SHP77 (cell line): Measurements from ENCODE around the gene PTPRE.

Experiments used
- DNase-seq, 2 experiments: peaks; one replicate each; lab custom pipeline; 2025; lab: John Stamatoyannopoulos, UW

PTPRE gene

DNA sequence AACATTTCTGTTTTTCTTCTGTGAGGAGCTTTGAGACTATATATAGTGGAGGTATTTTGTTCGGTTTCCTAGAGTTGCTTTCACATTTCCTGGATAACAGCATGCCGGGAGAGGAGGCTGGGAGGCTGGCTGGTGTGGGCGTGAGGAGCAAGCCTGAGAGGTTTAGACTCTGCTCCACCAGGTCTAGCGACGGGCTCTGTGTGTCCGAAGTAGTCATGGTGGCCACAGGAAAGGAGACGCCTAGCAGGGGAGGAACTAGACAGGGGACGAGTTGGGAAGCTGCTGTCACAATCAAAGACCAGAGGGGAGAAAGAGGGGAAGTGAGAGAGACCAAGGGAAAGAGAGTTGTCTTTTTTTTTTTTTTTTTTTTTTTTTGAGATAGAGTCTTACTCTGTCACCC, 19.6 kb downstream of the PTPRE start:
- no peak for DNase-seq

DNA sequence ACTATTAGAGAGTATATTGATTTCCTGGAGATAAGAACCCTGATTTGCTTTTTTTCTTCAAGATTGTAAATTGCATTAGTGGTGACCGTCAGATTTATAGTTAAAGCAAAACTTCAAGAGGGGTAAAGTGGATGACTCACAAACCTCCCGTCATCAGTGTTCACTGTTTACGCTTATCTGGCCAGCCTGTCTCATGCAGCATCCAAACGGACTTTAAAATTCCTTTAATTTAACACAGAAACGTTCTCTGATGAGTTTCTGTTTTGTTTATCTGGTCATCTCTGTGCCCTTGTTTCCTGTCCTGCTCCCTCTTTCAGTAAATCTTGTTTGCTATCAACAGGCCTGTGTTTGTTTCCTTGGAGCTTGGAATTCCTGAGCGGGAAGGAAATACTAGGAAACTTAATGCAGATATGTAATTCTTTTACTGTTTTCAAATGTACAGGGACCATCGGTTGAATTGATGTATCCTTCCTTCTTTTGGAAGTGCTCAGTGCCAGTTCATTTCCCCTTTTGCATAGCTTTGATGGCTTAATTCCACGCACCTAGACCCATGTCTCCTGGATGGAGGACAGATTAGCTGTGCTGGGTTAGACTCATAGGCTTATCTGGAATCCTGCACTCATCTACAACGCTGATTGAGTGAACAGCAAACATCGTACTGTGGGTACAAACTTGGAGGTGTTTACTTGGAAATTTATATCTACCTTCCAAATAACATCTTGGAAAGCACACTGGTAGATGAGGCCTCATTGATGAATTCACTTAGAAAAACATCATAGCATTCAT, 21.3 kb downstream of the PTPRE start:
- DNase-seq, result no peak

- no peak for DNase-seq
These were observed 25.8 kb downstream of the PTPRE start for GRCh38 chr10:127932521-127933270.

DNA sequence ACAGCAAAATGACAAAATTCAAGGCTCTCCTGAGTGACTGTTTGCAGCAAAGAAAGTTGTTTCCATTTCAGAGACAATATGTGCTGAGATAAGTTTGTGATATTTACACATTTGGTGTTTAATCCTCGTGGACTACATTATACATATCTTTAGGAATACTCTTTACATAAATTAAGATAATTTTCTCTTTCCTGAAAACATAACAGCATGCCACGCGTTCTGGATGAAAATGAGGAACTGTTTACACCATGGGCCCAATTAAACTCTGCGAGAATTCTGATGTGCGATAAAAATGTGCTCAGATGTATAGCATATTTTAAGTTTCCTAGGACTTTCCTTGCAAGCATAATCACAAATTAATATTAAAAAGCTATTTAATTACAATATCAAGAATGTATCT, 26.4 kb downstream of the PTPRE start:
- no peak for DNase-seq

DNA sequence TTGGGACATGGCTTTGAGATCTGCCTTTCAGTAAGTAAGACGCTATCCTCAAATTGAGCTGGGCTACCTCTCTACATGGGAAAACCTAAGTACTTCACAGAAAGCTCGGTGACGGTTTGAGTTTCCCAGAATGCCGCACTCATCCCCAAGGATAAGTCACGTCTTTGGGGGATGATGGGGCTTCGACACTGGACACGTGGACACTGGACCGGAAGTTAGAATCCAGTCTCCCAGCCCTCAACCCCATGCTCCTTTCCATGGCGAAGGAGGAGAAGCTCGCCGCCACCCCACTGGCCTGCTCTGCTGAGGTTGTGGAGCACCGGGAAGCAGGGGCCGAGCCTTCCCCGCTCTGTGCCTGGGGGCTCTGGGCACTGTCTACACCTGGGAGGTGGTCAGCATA, 27.5 kb downstream of the PTPRE start:
- no peak for DNase-seq

- DNase-seq, result no peak
These were observed 28.2 kb downstream of the PTPRE start for GRCh38 chr10:127935071-127935561.

GRCh38 chr10:127937069-127937468, 30.2 kb downstream of the PTPRE start:
- DNase-seq, result no peak

- no peak for DNase-seq
These were observed 31.1 kb downstream of the PTPRE start for GRCh38 chr10:127937915-127938463.

- no peak for DNase-seq
These were observed 33.0 kb downstream of the PTPRE start for GRCh38 chr10:127939786-127940330.

DNA sequence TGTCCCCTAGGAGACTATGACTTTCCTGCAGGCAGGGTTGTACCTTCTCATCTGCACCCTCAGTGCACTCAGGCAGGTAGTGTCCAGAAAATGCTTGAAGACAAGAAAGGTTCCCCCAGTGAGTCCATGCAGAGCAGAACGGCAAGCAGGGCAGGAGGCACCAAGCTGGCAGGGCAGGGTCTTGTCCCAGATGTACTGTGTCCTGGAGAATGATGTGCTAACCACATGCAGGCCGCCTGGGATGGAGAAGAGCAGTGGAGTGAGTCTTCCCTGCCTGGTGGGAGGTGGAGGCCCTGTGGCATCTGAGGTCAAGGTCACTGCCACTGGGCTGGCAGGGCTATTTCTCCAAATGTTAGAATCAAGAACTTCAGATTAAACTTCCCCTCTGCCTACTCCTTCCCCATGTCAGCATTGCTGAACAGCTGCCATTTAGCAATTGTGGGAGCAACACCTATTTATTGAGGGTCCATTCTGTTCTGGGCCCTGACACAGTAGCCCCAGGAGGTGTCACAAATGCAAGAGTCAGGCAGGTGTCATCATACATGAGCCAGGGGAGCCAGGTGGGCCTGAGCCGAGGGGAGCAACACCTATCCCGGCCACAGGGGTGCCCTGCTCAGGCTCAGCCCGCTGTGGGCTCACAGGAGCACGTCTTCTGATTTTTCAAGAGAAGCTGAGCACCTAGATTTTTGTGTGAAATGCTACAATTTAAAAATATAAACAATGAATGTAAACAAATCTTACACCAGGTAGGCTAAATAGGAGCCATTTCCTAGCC, 34.1 kb downstream of the PTPRE start:
- DNase-seq, result no peak

GRCh38 chr10:127942811-127943210, 35.9 kb downstream of the PTPRE start:
- no peak for DNase-seq

GRCh38 chr10:127943336-127943910, 36.5 kb downstream of the PTPRE start:
- DNase-seq, result no peak

DNA sequence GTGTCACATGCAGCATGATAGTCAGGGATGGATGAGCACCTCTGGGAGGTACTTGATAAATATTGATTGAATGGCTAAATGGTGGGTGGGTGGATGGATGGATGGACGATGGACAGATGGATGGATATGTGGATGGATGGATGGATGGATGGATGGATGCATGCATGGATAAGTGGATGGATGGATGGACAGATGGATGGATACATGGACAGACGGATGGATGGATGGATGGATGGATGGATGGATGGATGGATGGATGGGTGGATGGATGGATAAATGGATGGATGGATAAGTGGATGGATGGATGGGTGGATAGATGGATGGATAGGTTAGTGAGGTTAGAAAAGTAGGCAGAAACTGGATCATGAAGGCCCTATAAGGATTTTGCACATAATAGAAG, 37.4 kb downstream of the PTPRE start:
- DNase-seq, result no peak

- DNase-seq, result no peak
These were observed 38.4 kb downstream of the PTPRE start for GRCh38 chr10:127945341-127945758.

GRCh38 chr10:127945948-127946711, 39.2 kb downstream of the PTPRE start:
- no peak for DNase-seq

GRCh38 chr10:127947211-127947610, 40.3 kb downstream of the PTPRE start:
- no peak for DNase-seq

DNA sequence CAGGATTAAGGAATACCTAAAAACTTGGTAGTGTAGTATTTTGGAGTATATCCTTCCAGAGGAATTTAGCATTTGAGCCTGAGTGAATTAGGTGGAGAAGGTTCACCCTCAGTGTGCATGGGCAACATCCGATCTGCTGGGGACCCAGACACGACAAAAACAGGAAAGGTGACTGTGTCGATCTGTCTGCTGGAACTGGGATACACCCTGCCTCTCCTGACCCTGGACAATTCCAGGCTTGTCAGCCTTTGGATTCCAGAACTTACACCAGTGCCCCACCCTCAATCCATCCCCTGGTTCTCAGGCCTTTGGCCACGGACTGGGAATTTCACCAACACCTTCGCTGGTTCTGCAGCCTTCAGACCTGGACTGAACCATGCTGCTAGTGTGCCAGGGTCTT, 41.9 kb downstream of the PTPRE start:
- DNase-seq, result no peak

DNA sequence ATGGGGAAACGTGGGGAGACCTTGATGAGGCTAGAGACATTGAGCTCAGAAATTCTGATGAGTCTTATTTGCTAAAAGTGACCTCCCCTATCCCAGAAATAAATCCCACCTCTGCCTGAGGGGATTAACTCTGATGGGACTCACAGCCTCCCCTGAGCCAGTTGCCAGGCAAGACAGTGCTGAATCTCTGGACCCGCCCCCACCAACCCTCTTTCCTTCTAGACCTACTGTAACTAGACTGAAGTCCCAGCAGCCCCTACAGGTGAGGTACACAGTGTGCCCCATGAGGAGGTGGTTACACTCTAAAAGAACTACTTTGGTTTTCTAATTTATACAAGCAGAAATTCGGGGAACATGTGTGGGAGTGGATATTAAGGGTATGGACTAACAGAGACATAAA, 42.9 kb downstream of the PTPRE start:
- no peak for DNase-seq

DNA sequence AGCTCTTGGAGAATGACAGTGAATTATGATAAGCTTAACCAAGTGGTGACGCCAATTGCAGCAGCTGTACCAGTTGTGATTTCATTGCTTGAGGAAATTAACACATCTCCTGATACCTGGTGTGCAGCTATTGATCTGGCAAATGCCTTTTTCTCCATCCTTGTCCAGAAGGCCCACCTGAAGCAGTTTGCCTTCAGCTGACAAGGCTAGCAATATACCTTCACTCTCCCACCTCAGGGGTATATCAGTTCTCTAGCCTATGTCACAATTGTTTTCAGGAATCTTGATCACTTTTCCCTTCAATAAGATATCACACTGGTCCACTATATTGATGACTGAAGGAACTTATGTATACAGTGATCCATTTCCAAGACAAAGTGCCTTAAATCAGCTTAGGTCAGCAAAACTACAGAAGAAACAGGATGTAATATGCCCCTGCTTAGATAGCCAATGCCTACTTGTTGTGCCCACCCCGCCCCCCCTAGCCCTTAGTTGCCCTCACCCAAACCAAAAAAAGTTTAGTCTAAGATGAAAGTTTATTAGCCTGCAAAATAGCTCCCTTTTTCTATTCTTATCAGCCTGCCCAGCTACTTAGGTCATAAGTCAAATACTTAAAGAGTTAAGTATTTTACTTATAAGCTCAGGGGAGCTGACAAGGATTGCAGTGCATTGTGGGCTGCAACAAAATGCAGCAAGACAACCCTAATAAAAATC, 45.1 kb downstream of the PTPRE start:
- no peak for DNase-seq

- DNase-seq, result no peak
These were observed 45.6 kb downstream of the PTPRE start for GRCh38 chr10:127952575-127952869.
